Glomerular visceral epithelial cell (primary cell): ENCODE data around the gene BCR.
"Not testable (repeated sequence)": the region's sequence is repeated elsewhere in the genome, so short reads cannot be mapped to it uniquely, and the experiment has no call there.

ENCODE experiments used
- DNase-seq: peaks from one replicate; pipeline ENCODE4 v3.0.0-alpha.2; 2016; ENCODE audit errors: extremely low spot score

BCR gene

GRCh38 chr22:23288301-23289129, 108.2 kb downstream of the BCR start:
- no peak for DNase-seq

GRCh38 chr22:23289130-23289503, 108.8 kb downstream of the BCR start:
- no peak for DNase-seq

- peak; percentile 44 for DNase-seq
Measured at GRCh38 chr22:23289851-23290724, 109.8 kb downstream of the BCR start.

DNA sequence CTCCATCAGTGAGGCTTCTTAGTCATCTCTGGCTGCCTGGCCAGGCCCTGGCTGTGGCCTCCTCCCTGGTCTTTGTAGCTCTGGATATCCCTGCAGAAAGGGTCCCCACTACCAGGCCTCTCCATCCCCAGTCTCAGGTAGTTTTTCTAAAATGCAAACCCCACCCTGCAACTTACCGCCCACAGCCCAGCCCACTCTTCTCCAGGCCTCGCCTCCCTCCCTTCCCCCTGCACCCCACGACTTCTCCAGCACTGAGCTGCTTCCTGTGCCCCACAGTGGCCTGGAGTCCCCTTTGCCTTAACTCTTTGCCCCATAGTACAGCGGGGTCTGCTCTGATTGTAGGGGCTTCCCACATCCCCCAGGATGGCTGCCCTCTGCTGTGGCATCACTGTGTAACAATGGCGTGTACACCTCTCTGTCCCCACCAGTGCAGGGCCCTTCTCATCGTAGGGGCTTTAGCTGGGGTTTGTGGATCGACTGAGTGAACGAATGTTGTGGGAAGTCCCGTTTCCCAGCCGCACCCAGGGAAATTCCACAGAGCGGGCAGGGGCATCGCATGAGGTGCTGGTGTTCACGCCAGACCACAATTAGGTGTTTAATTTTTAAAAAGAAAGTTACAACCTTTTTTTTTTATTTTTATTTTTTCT, 111.6 kb downstream of the BCR start:
- DNase-seq = no peak

DNA sequence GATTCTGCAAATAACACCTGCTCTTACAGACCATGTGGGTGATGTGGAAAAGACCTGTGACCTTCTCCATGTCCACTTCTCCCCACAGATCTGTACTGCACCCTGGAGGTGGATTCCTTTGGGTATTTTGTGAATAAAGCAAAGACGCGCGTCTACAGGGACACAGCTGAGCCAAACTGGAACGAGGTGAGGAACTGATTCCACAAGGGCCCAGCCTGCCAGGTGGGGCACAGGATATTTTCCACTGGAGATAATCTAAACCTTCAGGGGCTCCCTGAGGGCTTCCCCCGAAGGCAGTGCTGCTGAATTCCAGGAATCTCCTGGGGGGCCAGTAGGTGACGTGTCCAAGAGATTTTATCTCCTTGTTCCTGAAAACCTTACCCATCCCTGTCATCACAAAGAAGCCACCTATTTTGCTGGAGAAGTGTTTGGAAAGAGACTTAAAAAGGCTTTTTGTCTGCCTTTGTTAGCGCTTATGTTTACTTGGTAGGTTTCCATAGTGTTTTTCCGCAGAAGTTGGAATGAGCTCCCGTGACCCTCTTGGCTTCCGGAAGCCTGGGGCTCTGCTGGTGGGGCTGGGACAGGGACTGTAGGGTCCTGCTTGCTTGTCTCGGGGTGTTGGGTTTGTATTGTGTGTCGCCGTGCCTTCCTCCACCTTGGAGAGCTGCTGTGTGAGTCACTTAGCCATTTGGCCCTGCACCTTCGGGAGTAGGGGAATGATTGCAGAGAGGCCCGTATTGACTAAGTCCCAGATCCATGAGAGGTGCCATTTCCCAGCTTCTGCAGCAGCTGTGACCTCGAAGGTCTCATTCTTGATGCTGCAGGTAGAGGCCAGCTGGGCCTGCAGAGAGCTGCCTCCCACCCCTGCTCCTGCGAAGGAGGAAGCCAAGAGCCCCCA, 112.4 kb downstream of the BCR start:
- DNase-seq = no peak

DNA sequence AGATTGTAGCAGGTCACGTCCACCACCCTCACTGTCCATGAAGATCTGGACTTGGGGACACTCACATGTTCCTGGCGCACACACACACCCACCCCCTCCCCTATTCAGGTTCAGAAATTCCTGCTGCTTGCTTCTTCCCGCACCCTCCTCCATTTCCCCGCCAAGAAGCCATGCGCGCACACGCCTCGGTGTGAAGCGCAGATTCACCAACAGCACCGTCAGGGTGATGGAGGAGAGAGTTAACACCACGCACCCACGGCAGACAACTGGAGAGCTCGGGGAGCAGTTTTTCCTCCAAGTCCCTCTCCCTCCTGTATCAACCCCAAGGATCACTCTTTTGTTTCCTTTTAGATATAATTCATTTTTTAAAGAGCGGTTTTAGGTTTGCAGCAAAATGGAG, 113.4 kb downstream of the BCR start:
- DNase-seq = no peak

DNA sequence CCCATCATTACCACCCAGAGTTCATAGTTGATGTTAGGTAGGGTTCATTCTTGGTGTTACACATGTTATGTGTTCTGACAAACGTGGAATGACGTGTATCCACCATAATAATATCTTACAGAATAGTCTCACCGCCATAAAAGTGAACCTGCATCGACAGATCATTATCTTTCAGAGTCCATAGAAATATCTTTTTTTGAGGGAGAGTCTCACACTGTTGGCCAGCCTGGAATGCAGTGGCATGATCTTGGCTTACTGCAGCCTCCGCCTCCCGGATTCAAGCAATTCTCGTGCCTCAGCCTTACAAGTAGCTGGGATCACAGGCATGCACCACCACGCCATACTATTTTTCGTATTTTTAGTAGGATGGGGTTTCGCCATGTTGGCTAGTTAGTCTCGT, 113.9 kb downstream of the BCR start:
- no peak for DNase-seq

DNA sequence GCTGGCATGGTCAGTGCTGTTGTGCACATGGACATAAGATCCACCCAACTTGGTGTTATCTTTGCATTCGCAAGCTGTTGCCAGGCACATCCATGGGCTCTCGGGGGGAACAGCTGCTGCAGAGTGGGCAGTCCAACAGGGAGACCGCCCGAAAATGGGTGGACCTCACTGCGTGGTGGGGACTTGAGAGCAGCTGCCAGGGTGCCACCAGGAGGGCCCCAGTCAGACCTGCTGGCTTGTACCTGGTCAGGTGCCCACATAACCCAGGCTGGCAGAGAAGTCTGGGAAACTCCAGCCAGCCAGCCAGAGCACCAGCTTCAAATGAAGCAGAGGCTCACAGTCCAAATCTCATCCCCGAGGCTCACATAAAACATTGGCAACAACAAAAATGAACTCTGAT, 120.2 kb downstream of the BCR start:
- DNase-seq = no peak

DNA sequence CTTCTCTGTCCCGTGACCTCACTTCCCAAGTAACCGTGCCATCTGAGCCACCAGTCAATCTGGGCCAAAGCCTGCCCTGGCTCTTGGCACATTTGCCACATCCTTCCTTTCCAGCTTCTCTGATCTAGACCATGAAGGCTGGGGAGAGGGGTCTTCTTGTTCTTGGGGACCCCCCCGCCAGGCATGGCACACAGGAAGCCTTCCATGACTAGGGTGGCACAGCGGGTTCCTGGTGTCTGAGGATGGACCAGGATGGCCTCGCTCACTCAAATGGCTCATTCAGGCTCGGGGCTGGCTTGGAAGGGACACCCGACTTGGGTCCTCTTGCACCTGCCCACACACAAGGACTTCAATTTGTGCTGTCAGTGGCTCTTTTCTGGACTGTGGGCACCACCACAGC, 121.3 kb downstream of the BCR start:
- DNase-seq = no peak

DNA sequence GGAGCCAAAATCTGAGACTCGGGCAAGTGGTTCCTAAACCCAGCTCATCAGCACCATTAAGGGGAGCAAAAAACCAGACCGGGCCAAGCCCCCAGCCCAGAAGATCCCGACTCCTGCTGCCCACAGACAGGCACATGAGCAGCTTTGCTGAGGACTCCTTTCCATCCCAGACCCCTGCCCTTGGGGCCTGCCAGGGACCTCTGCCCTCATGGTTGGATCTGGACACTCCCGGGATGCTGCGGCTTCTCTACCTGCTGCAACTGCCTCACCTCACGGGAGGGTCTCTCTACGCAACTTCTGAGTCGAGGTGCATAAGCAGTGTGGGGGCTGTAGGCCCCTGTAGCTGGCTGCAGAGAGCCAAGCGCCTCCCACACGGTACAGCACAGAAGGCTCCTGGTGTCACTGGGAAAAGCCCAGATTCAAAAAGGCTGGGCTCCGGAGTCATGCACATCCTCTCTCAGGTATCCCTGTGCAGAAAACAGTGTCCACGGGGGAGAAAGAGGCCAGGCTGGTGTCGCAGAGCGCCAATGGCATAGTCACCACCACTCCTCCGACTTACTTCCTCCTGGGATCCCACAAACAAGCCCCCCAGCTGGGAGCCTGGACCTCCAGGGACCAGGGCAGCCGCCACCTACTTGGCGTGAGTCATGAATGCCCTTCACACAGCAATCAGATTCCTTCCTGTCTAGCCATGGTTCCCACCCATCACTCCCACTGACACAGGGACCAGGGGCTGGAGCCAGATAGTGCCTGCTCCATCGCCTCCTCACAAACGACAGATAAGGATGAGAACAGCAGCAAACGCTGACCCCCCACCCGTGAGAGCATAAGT, 122.1 kb downstream of the BCR start:
- no peak for DNase-seq

DNA sequence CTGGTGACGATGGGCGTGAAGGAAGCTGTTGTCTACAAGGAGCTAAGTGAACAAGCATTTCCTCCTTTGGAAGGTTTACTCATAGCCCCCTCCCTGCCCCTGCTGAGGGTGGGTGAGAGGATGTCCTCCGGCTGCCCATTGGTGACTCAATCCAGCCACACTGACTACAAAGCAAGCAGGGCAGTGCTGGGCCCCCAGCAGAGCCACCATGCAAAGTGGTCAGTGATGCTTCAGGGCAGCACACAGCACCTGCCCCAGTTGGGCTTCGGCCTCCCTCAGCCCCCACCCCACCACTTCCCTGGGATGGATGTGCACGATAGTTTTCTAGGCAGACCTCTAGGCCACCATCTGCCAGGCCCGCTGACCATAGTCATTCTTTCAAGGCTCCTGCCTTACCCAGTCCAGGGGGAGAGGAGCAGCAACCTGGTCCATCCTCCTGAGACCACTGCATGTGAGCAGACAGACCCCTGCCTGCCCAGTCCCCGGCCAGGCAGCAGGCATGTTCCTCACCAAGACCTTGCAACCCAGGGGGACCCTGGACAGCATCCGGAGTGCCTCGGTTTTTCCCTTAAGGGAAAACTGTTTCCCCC, 125.1 kb downstream of the BCR start:
- DNase-seq = peak; percentile 33

GRCh38 chr22:23305922-23306374, 125.6 kb downstream of the BCR start:
- no peak for DNase-seq

- DNase-seq = no peak
Measured at GRCh38 chr22:23306438-23306921, 126.2 kb downstream of the BCR start.

GRCh38 chr22:23306926-23307325, 126.6 kb downstream of the BCR start:
- DNase-seq = no peak

DNA sequence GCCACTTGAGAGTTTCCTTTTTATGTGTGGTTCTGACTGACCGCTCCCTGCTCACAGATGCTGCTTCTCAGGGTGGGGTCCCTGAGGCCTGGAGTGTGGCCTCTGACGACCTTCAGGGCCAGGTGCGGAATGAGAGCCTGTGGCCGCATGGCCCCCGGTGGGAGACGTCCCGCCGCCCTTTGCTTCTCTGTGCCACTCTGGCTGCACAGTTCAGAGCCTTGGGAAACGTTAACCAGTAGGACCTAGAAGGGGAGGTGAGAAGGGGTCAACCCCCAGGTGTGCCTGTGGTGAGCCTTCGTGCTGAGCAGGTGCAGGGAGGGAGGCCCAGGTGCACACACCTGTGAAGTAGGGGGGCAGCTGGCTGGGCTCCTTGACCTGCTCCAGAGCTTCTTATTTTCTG, 127.2 kb downstream of the BCR start:
- DNase-seq = not testable (repeated sequence)

DNA sequence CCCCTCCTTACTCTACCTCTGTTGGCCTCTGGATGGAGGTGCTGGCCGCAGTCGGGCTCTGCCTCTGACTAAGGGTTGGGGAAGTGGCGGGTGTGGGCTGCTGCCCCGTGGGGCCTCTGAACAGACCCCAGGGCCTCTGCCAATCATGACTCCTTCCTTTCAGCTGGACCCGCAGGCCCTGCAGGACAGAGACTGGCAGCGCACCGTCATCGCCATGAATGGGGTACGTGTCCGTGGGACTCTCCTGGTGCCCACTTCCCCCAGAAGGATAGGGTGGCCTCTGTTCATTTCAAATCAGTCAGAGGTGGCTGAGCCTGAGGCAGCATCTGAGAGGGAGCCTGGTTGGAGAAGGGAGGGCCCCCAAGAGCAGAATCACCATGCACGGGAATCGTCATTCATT, 129.0 kb downstream of the BCR start:
- DNase-seq = not testable (repeated sequence)

GRCh38 chr22:23310443-23311097, 130.3 kb downstream of the BCR start:
- not testable (repeated sequence) for DNase-seq

DNA sequence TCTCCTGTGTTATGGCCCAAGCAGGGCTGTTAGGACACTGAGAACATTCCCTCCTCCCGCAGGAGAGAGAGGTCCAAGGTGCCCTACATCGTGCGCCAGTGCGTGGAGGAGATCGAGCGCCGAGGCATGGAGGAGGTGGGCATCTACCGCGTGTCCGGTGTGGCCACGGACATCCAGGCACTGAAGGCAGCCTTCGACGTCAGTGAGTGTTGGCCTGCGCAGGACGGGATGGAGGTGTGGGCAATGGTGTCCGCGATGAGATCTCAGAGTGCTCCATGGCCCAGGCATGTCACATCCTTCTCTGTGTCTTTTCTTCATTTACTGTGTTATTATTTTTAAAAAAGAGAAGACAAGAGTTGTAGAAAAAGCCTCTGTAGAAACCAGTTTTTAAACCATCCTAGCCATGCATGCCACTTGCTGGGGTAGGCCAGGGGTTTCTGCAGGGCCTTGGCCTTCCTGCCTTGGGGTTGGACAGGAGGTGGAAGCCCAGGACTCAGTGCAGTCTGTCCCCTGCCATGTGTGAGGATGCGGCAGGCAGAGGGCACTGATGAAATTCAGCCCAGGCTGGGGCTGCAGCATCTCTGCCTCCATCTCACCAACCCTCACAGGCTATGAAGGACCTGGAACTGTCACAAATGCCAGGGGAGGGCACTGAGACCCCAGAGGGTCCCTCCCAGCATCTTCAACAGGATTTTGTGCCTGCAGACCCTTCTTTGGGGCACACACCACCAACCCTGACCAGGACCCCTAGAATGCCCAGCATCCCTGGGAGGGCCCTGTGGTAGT, 131.5 kb downstream of the BCR start:
- not testable (repeated sequence) for DNase-seq
